Right lobe of liver (tissue), 6 donors: ENCODE results near the gene DSG3. TPM values are rescaled to one million over a fixed set of nuclear protein-coding genes. Genes with fewer than 3 reads are reported as not detected.

ENCODE experiments used
- ATAC-seq, 4 donors: fragments of 200-7000 bp; cut with Tn5 transposase; one replicate each; pipeline ENCODE4 v1.9.1; 2020; ENCODE audit warnings: mild to moderate bottlenecking in 4 of 4, moderate library complexity in 4 of 4
- DNase-seq, 3 donors: peaks; one replicate each; pipeline ENCODE4 v3.0.0-alpha.2; 2020
- H3K27ac ChIP-seq, 3 donors: fragments of 200-600 bp; one replicate each; pipeline ENCODE4 v1.8.0; 2022
- H3K27me3 ChIP-seq, 2 donors: fragments of 200-600 bp; one replicate each; pipeline ENCODE4 v1.8.0; 2022
- H3K36me3 ChIP-seq, 4 donors: fragments of 200-600 bp; sonication (generic) in 1 of 4; one replicate each; pipeline versions ENCODE4 v1.5.1 to v1.8.0; 2017 to 2022; ENCODE audit warnings: control low read depth in 1 of 4
- H3K4me1 ChIP-seq, 4 donors: fragments of 200-600 bp; sonication (generic) in 1 of 4; one replicate each; pipeline versions ENCODE4 v1.5.1 to v1.8.0; 2017 to 2022; ENCODE audit warnings: control low read depth in 1 of 4
- H3K4me3 ChIP-seq, 3 donors: fragments of 200-600 bp; one replicate each; pipeline ENCODE4 v1.8.0; 2022
- H3K9me3 ChIP-seq, 4 donors: fragments of 200-600 bp; sonication (generic) in 1 of 4; one replicate each; pipeline versions ENCODE4 v1.5.1 to v1.8.0; 2017 to 2022; ENCODE audit warnings: control low read depth in 1 of 4
- POLR2A ChIP-seq: fragments of 450-650 bp; IDR thresholded peaks from one replicate; pipeline ENCODE4 v1.6.1; 2017; ENCODE audit warnings: antibody characterized with exemption, mild to moderate bottlenecking
- WGBS: methylation state at CpG from one replicate; pipeline ENCODE4 v1.1.6; 2018; ENCODE audit warnings: low coverage, low lambda C conversion rate; ENCODE audit not compliant: insufficient coverage; ENCODE audit errors: missing lambda C conversion rate; 5-methylcytosine and 5-hydroxymethylcytosine counted together
- intact Hi-C, 2 donors: fragments of 100-400 bp; cut with DNase I; formaldehyde crosslinking; loops; one replicate each; pipeline versions ENCODE4 v1.11.2 to v1.14.1; 2022
- total RNA-seq, 6 experiments: library from RNA; depleted of rRNA in 2 of 6; stranded (reverse); fragments of >200 nt in 2 of 6; fragmentation: NEBNext Ultra II Directional in 3 of 6; extraction: Animal tissue kit (Norgen Biotek cat#: 25700) in 3 of 6; gene quantifications; one replicate each; pipeline versions ENCODE4 v1.1.0 to v1.2.4, GENCODE V29; 2016 to 2023
- TF ChIP-seq, protein P1 (sequence below), 4 donors: fragments of 200-600 bp in 3 of 4; fragments of 450-650 bp in 1 of 4; IDR thresholded peaks; one replicate each; pipeline versions ENCODE4 v1.5.1 to v1.8.0; 2016 to 2022; ENCODE audit warnings: antibody characterized with exemption in 4 of 4, mild to moderate bottlenecking in 2 of 4
- donor health status: DM: no; HTN: yes; CAD: no.
- donor health status: DM: no; HTN: no; CAD: no.
- donor health status: DM: no; HTN: no; CAD: no.
- donor health status: DM: no; HTN: yes; CAD: no.
- donor health status: DM: no; HTN: yes; CAD: no.

The DSG3 gene
- total RNA-seq, 6 experiments from 2014 or later, result 0.09 TPM; not detected in 5

- ATAC-seq, result no peak
- no peak for DNase-seq
- no peak overlapping the region for H3K27ac ChIP-seq
- 91% methylated on average over 4 of the region's 7 CpGs for WGBS
- H3K9me3 ChIP-seq, result no peaks in the 10 kb centered on the region
- intact Hi-C loops, result no loop called here
- H3K4me3 ChIP-seq, result no peak overlapping the region
- TF ChIP-seq, protein P1, sequence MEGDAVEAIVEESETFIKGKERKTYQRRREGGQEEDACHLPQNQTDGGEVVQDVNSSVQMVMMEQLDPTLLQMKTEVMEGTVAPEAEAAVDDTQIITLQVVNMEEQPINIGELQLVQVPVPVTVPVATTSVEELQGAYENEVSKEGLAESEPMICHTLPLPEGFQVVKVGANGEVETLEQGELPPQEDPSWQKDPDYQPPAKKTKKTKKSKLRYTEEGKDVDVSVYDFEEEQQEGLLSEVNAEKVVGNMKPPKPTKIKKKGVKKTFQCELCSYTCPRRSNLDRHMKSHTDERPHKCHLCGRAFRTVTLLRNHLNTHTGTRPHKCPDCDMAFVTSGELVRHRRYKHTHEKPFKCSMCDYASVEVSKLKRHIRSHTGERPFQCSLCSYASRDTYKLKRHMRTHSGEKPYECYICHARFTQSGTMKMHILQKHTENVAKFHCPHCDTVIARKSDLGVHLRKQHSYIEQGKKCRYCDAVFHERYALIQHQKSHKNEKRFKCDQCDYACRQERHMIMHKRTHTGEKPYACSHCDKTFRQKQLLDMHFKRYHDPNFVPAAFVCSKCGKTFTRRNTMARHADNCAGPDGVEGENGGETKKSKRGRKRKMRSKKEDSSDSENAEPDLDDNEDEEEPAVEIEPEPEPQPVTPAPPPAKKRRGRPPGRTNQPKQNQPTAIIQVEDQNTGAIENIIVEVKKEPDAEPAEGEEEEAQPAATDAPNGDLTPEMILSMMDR (IDR thresholded peaks at IDR 0.05), result no peak
- no peaks in the 10 kb centered on the region for H3K27me3 ChIP-seq
- H3K4me1 ChIP-seq, result no peaks in the 10 kb centered on the region
- no peaks in the 10 kb centered on the region for H3K36me3 ChIP-seq
Observed at GRCh38 chr18:31419457-31419932, 28.0 kb upstream of the DSG3 start.

DNA sequence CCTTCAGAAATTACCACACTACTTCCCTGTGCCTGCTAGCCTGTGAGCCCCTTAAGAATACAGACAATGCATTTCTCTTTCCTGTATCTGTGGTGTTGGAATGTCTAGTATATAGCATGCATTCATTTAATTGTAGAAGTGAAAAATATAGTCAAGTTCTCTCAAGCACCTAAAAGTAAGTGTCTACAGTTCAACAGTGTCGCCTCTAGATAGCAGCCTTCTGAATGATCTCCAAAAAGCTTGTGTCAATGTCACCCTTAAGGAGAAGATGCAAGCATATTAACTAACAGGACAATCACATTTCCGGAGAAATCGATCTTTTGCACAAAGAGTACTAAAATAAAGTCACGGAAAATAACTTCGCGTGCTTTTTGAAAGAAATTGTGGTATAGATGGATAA is 27.5 kb upstream of the DSG3 start:
- no peaks in the 10 kb centered on the region for H3K9me3 ChIP-seq
- no peak for DNase-seq
- no peaks in the 10 kb centered on the region for H3K27me3 ChIP-seq
- WGBS, result 87% methylated on average over 6 of the region's 6 CpGs
- ATAC-seq, result no peak
- no peak overlapping the region for H3K27ac ChIP-seq
- no peak for TF ChIP-seq POLR2A
- intact Hi-C loops, result no loop called here
- no peaks in the 10 kb centered on the region for H3K36me3 ChIP-seq
- no peak overlapping the region for H3K4me3 ChIP-seq
- H3K4me1 ChIP-seq, result no peaks in the 10 kb centered on the region

DNA sequence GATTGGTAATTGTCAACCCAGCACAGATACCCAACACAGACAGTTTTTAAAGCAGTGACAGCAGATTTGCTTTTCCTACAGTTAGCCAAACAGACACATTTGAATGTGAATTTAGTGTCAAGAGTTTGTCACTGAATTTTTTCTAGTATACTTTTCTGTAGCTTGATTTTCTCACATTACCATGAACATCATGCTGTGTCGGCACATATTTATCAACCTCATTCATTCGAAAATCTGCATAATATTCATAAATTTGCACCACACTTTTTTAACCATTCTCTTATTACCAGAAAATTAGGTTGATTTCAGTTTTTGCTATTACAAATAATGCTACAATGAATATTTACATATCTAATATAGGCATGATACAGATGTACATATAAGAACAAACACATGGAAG is 27.0 kb upstream of the DSG3 start:
- WGBS, result 72% methylated on average over 2 of the region's 2 CpGs
- intact Hi-C loops, result no loop called here
- no peak for ATAC-seq
- Histone ChIP-seq H3K27ac (no peak overlapping the region), H3K36me3 (no peaks in the 10 kb centered on the region), H3K4me3 (no peak overlapping the region), H3K9me3 (no peaks in the 10 kb centered on the region), H3K27me3 (no peaks in the 10 kb centered on the region), H3K4me1 (no peaks in the 10 kb centered on the region)
- DNase-seq, result no peak
- no peak for TF ChIP-seq POLR2A
- TF ChIP-seq, protein P1 (IDR thresholded peaks at IDR 0.05), result no peak

GRCh38 chr18:31424383-31424988 is 23.1 kb upstream of the DSG3 start:
- Histone ChIP-seq H3K9me3 (no peaks in the 10 kb centered on the region), H3K4me3 (no peak overlapping the region), H3K27ac (no peak overlapping the region), H3K4me1 (no peaks in the 10 kb centered on the region), H3K36me3 (no peaks in the 10 kb centered on the region), H3K27me3 (no peaks in the 10 kb centered on the region)
- ATAC-seq, result peak; percentile 39 to 76 (median 50)
- no peak for TF ChIP-seq POLR2A
- TF ChIP-seq, protein P1 (IDR thresholded peaks at IDR 0.05), result peak; percentile 58 to 63 (median 59)
- DNase-seq, result no peak
- 23% methylated on average over 7 of the region's 7 CpGs for WGBS
- intact Hi-C loops, result no loop called here

DNA sequence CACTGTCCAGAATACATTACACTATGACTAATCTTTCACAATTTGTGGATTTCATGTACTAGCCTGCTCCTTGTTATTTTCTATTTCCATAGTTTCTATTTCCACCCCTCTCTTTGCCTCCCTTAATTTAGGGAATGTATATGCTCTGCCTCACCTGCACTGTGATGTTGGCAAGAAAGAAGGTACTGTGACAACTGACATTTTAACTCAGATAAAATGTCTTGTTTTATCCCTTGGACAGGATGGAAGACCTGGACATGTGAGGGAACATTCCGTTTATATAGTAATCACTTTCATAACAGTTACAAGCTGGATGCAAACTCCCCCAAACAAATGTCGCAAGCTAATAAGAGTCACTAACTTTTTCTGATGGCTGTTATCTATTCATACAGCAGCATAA is 21.5 kb upstream of the DSG3 start:
- H3K4me3 ChIP-seq, result no peak overlapping the region
- no peak for TF ChIP-seq POLR2A
- TF ChIP-seq, protein P1 (IDR thresholded peaks at IDR 0.05), result no peak
- WGBS, result 83% methylated on average over 2 of the region's 2 CpGs
- no peaks in the 10 kb centered on the region for H3K27me3 ChIP-seq
- H3K27ac ChIP-seq, result no peak overlapping the region
- intact Hi-C loops, result no loop called here
- H3K4me1 ChIP-seq, result no peaks in the 10 kb centered on the region
- no peak for ATAC-seq
- no peak for DNase-seq
- H3K36me3 ChIP-seq, result no peaks in the 10 kb centered on the region
- H3K9me3 ChIP-seq, result no peaks in the 10 kb centered on the region
